Prostate gland (tissue), 2 donors: Measurements from ENCODE around the gene SERPINI2.

Experiments used
- CTCF ChIP-seq, 4 experiments: fragments of 200-600 bp in 2 of 4; fragments of 450-650 bp in 2 of 4; sonication (generic) in 2 of 4; IDR thresholded peaks; 1 replicate in 3 of 4; 2 replicates in 1 of 4; pipeline ENCODE4 v1.5.1; 2016 to 2019; ENCODE audit warnings: antibody characterized with exemption in 4 of 4, mild to moderate bottlenecking in 2 of 4, moderate library complexity in 2 of 4
- POLR2A ChIP-seq: fragments of 450-650 bp; IDR thresholded peaks from one replicate; pipeline ENCODE4 v1.6.1; 2016; ENCODE audit warnings: antibody characterized with exemption, mild to moderate bottlenecking
- POLR2AphosphoS5 ChIP-seq: sonication (generic); formaldehyde crosslinking; IDR thresholded peaks from one replicate; pipeline ENCODE4 v1.6.1; 2017; ENCODE audit warnings: antibody characterized with exemption

DNA sequence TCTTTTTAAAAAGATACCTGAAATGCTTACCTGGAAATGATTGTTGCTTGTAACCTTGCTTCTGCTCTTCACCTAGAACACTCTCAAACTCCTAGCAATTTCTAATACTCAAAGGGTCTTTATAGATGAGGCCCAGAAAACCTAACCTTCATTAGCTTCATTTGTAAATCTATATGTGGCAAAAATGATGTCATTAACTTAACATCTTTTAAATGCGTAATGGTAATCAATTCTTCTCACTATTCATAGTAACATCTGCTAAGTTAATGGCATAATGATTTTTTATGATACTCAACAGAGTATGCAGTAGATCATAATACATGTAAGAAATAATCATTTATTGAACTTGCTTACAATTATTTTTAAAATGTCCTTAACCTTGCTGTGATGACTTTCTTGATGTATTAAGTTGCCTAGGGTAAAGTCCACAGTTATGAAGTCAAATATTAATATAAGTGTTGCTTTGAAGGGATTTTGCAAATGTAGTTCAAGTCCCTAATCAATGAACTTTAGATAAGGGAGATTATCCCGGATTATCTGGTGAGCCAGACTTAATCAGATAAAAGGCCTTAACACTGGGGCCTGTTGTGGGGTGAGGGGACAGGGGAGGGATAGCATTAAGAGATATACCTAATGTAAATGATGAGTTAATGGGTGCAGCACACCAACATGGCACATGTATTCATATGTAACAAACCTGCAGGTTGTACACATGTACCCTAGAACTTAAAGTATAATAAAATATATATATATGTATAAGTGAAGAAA lies 10.1 kb upstream of the SERPINI2 start:
- TF ChIP-seq CTCF (IDR thresholded peaks at IDR 0.05), result no peak
- TF ChIP-seq POLR2AphosphoS5, result no peak
- no peak for TF ChIP-seq POLR2A
